Bronchial epithelial cell (primary cell): ENCODE measurements around the gene C2orf66. TPM values are rescaled to one million over a fixed set of nuclear protein-coding genes. Genes with fewer than 3 reads are reported as not detected.

Source experiments
- DNase-seq: peaks from one replicate; pipeline ENCODE4 v3.0.0-alpha.2; 2010; ENCODE audit warnings: low read depth
- FAIRE-seq: peaks from 2 replicates; lab custom pipeline; 2011; peaks lifted over from hg19 to GRCh38; lab: Jason Lieb, UNC
- H3K27me3 ChIP-seq: 2 replicates; pipeline ENCODE4 v1.5.1; 2011; ENCODE audit warnings: low read length; ENCODE audit not compliant: control insufficient read depth, insufficient read depth
- H3K36me3 ChIP-seq: 2 replicates; pipeline ENCODE4 v1.5.1; 2011; ENCODE audit warnings: low read length; ENCODE audit not compliant: control insufficient read depth, insufficient read depth
- H3K4me3 ChIP-seq: 2 replicates; pipeline ENCODE4 v1.5.1; 2011; ENCODE audit warnings: mild to moderate bottlenecking, low read depth, low read length, control low read depth
- CTCF ChIP-seq: IDR thresholded peaks from 2 replicates; pipeline ENCODE4 v1.5.1; 2011; ENCODE audit warnings: mild to moderate bottlenecking, moderate library complexity, low read length, control low read depth, inconsistent platforms; ENCODE audit not compliant: insufficient read depth, severe bottlenecking
- total RNA-seq: library from RNA; depleted of rRNA; stranded (reverse); fragments of >200 nt; gene quantifications from 2 replicates; pipeline ENCODE4 v1.2.1, GENCODE V29; 2014

The C2orf66 gene
- total RNA-seq, 1 donor from 2014 or later: under 0.01 TPM

- no peak for FAIRE-seq
- Histone ChIP-seq H3K27me3 (no peaks in the 10 kb centered on the region), H3K4me3 (no peak overlapping the region), H3K36me3 (no peaks in the 10 kb centered on the region)
- DNase-seq: peak; percentile 25
- no peak for TF ChIP-seq CTCF
These were observed 18.2 kb upstream of the C2orf66 start for GRCh38 chr2:196827356-196827755.

DNA sequence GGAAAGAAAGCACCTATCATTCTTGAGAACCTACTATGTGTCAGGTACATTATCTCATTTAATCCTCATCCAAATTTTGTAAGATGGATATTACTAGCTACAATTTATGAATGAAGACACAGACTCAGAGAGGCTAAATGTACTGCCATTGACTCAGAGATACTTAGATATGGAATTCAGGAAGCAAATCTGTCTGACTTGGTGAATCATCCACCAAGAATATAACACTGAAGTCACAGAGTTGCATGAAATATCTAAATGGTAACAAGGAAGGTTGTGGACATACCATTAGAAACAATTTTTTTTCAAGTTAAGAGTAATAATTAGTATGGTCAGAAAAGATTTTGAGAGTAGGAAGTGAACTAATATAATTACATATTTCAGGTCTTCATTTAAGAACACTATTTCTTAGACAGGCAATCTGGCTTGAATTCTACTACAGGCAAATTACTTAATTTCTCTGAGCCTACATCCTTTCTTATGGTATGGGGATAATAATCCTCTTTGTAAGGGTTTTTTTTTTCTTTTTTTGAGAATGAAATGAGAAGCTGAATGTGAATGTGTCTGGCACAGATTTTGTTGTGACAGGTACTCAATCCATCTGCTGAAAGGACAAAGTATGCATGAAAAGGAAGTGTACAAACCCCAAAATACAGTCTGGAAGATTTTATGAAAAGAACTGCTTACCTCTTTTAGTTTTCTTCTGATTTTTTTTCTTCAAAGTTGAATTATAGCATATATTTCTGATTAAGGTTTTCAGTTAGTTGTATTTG lies 14.8 kb upstream of the C2orf66 start:
- Histone ChIP-seq H3K27me3 (no peaks in the 10 kb centered on the region), H3K4me3 (no peak overlapping the region), H3K36me3 (no peaks in the 10 kb centered on the region)
- DNase-seq (peak; percentile 88), FAIRE-seq (no peak)
- TF ChIP-seq CTCF: no peak

DNA sequence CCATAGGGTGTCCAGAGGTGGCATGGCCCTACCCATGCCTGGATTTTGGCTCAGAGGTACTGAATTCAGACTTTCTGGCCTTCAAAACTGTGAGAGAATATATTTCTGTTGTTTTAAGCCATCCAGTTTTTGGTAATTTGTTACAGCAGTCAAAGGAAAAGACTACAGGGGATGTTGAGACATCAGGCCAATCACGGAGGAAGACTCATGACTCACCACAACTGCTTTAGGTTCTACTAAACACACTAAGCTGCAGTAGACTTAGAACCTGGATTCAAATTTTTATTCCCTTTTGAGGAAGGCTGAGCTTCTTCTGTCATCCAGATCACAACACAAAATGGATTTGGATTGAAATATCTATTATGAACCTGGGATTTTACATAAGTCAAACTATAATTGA lies 12.0 kb upstream of the C2orf66 start:
- FAIRE-seq (no peak), DNase-seq (no peak)
- Histone ChIP-seq H3K27me3 (no peaks in the 10 kb centered on the region), H3K4me3 (no peak overlapping the region), H3K36me3 (no peaks in the 10 kb centered on the region)
- TF ChIP-seq CTCF: no peak

DNA sequence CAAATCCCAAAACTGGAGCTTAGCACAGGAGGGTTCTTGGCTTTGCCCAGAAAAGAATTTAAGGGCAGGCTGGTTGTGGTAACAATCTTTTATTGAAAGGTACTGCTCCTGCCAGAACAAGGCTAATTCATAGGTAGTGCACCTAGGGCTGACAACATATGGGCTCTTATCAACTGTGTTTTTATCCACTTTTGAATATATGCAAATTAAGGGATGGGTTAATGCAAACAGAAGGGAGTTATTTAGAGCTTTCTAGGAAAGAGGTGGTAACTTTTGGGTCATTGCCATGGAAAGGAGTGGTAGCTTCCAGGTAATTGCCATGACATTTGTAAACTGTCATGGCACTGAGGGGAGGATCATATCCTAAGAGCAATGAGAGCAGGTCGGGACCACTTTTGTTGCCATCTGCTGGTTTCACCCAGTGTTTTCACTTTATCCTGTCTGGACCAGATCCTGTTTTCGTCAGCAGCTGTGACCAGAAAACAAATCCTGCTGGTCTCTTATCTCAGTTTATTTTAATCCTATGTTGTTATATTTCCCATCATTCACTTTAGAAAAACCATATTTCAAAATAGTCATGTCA lies 981 bp downstream of the C2orf66 start:
- FAIRE-seq (no peak), DNase-seq (no peak)
- no peaks in the 10 kb centered on the region for H3K27me3 ChIP-seq
- TF ChIP-seq CTCF: no peak
- H3K4me3 ChIP-seq: no peak overlapping the region
- H3K36me3 ChIP-seq: no peaks in the 10 kb centered on the region

DNA sequence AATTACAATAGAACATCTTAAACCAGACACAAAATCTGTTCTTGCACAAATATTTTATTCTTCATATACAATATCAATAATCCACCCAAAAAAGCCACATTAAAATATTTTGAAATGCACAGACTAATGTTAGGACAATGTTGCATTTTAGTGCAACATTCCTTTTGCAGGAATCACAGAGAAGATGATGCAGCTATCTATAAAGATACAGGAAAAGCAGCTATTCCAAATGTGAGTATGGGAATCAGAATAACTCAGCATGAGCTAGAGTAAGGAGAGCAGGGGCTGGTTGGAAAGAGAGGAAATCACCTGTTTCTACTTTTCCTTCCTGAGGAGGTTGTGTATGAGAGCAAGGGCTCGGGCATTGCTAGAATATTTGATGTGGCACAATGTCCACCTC lies 4.8 kb downstream of the C2orf66 start:
- FAIRE-seq (no peak), DNase-seq (no peak)
- no peak for TF ChIP-seq CTCF
- Histone ChIP-seq H3K27me3 (no peaks in the 10 kb centered on the region), H3K4me3 (no peak overlapping the region), H3K36me3 (no peaks in the 10 kb centered on the region)
